CD8-positive, alpha-beta memory T cell (primary cell): ENCODE measurements around the gene TANC1. TPM values are rescaled to one million over a fixed set of nuclear protein-coding genes. Genes with fewer than 3 reads are reported as not detected.

ENCODE experiments used
- CTCF ChIA-PET: fragments of 350-600 bp; sonication (Branson Sonifier 250); formaldehyde crosslinking; loops from one replicate; lab custom pipeline; 2021; ENCODE audit warnings: antibody characterized with exemption; lab: Charles Lee
- POLR2A ChIA-PET: fragments of 350-600 bp; sonication (Branson Sonifier 250); formaldehyde crosslinking; loops from one replicate; lab custom pipeline; 2021; ENCODE audit warnings: antibody characterized with exemption; lab: Charles Lee
- DNase-seq, 5 donors: peaks; one replicate each; pipeline versions ENCODE4 v3.0.0 to v3.0.0-alpha.2; 2020 to 2022; ENCODE audit warnings: mixed read lengths in 1 of 5
- H3K27ac ChIP-seq: one replicate; pipeline ENCODE4 v1.7.0; 2013; ENCODE audit warnings: low read depth, mild to moderate bottlenecking, low read length, moderate library complexity
- H3K27me3 ChIP-seq: 2 replicates; pipeline ENCODE4 v1.7.0; 2013; ENCODE audit warnings: low read length, mild to moderate bottlenecking; ENCODE audit not compliant: insufficient read depth, poor library complexity, severe bottlenecking
- H3K36me3 ChIP-seq: 2 replicates; pipeline ENCODE4 v1.7.0; 2013; ENCODE audit warnings: mild to moderate bottlenecking, low read length, moderate library complexity; ENCODE audit not compliant: insufficient read depth
- H3K4me1 ChIP-seq: 2 replicates; pipeline ENCODE4 v1.7.0; 2013; ENCODE audit warnings: mild to moderate bottlenecking, low read length, moderate library complexity; ENCODE audit not compliant: insufficient read depth
- H3K4me3 ChIP-seq: 2 replicates; pipeline ENCODE4 v1.7.0; 2013; ENCODE audit warnings: mild to moderate bottlenecking, low read length
- H3K9me3 ChIP-seq: 2 replicates; pipeline ENCODE4 v1.7.0; 2013; ENCODE audit warnings: mild to moderate bottlenecking, low read length
- H3K27ac Mint-ChIP-seq, 8 donors: one replicate each; pipeline ENCODE4 v1.8.0; 2020 to 2021; ENCODE audit warnings: mixed read lengths in 8 of 8, mild to moderate bottlenecking in 6 of 8, inconsistent platforms in 3 of 8, moderate library complexity in 3 of 8
- H3K27me3 Mint-ChIP-seq, 2 donors: one replicate each; pipeline ENCODE4 v1.8.0; 2020 to 2021; ENCODE audit warnings: mixed read lengths in 2 of 2, mild to moderate bottlenecking in 1 of 2, moderate library complexity in 1 of 2
- H3K36me3 Mint-ChIP-seq, 3 donors: one replicate each; pipeline ENCODE4 v1.8.0; 2020 to 2021; ENCODE audit warnings: mixed read lengths in 3 of 3, inconsistent platforms in 1 of 3, mild to moderate bottlenecking in 1 of 3
- H3K4me1 Mint-ChIP-seq, 3 donors: one replicate each; pipeline ENCODE4 v1.8.0; 2020 to 2021; ENCODE audit warnings: mixed read lengths in 3 of 3, inconsistent platforms in 1 of 3, mild to moderate bottlenecking in 1 of 3
- H3K4me3 Mint-ChIP-seq, 7 donors: one replicate each; pipeline ENCODE4 v1.8.0; 2020 to 2021; ENCODE audit warnings: mixed read lengths in 7 of 7, mild to moderate bottlenecking in 6 of 7, moderate library complexity in 4 of 7, inconsistent platforms in 2 of 7
- H3K9me3 Mint-ChIP-seq, 5 donors: one replicate each; pipeline ENCODE4 v1.8.0; 2020 to 2022; ENCODE audit warnings: mixed read lengths in 5 of 5, mild to moderate bottlenecking in 3 of 5, moderate library complexity in 2 of 5, inconsistent platforms in 1 of 5
- polyA plus RNA-seq: library from polyadenylated mRNA; unstranded; fragments of 300-500 nt; fragmentation: Illumina TruSeq; gene quantifications from one replicate; pipeline ENCODE4 v1.2.3, GENCODE V29; 2021
- total RNA-seq, 2 experiments: library from RNA; stranded (reverse); gene quantifications; one replicate each; pipeline ENCODE4 v1.2.3, GENCODE V29; 2021

TANC1 gene
- total and polyA plus RNA-seq, 3 experiments from 2014 or later = 0.11 to 0.64 (median 0.13) TPM

DNA sequence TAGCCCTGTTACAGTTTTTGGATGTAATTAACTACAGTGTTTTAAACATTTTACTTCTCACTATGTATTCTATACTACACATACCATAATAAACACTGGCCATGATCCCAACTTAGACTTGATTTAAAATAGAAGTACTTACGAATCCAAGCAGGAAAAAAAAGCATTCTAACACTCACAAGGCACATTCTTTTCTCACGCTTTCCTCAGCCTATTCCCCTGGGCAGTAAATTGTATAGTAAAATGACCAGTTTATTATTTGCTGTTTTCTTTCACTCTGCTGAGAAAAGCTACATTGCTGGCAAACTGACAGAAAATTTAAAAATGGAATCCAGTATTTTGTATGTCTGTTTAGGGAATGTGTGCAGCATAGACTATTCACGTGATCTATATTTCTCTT, 2.8 kb upstream of the TANC1 start:
- peaks cover 27 to 50% of the 10 kb centered on the region in 2 donors for H3K27me3 Mint-ChIP-seq
- CTCF ChIA-PET = no interaction called here

DNA sequence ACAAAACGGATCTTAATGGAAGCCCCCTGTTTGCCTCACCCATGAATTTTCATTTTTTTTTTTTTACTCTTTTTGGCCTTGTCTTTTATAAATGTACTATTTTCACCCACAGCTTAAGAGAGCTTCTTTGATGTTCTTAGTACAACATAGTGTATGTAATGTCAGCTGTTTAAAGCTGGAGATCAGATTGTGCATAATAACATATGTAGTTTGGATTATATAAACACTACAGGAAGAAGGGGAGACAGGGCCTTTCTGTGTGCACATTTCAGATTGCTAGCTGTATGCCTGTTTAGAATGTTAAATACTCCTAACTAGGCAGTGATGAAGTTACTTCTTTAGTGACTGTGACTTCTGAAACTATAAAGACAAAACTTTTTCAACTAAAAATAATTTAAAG, 2.1 kb upstream of the TANC1 start:
- Histone ChIP-seq H3K9me3 (no peaks in the 10 kb centered on the region), H3K27me3 (no peaks in the 10 kb centered on the region), H3K27ac (no peak overlapping the region), H3K4me1 (peaks cover 7% of the 10 kb centered on the region), H3K36me3 (no peaks in the 10 kb centered on the region), H3K4me3 (no peak overlapping the region)
- H3K36me3 Mint-ChIP-seq = no peaks in the 10 kb centered on the region
- no peaks in the 10 kb centered on the region for H3K9me3 Mint-ChIP-seq
- no peak for DNase-seq
- no peak overlapping the region for H3K27ac Mint-ChIP-seq
- H3K27me3 Mint-ChIP-seq = peaks cover 27 to 54% of the 10 kb centered on the region in 2 donors
- peak overlapping the region in 1 of 7 donors; percentile 6 for H3K4me3 Mint-ChIP-seq
- CTCF ChIA-PET = no interaction called here
- POLR2A ChIA-PET = no interaction called here
- H3K4me1 Mint-ChIP-seq = peaks cover 14 to 19% (median 16%) of the 10 kb centered on the region in 3 donors

More for the DNA sequence above, 2.8 kb upstream of the TANC1 start:
- Histone ChIP-seq H3K4me1 (peaks cover 7% of the 10 kb centered on the region), H3K9me3 (no peaks in the 10 kb centered on the region), H3K4me3 (no peak overlapping the region), H3K27ac (no peak overlapping the region), H3K36me3 (no peaks in the 10 kb centered on the region), H3K27me3 (no peaks in the 10 kb centered on the region)
- Mint-ChIP-seq H3K4me1 (peaks cover 14 to 19% (median 16%) of the 10 kb centered on the region in 3 donors), H3K36me3 (no peaks in the 10 kb centered on the region), H3K9me3 (no peaks in the 10 kb centered on the region), H3K4me3 (no peak overlapping the region), H3K27ac (no peak overlapping the region)
- POLR2A ChIA-PET = no interaction called here
- DNase-seq = no peak

DNA sequence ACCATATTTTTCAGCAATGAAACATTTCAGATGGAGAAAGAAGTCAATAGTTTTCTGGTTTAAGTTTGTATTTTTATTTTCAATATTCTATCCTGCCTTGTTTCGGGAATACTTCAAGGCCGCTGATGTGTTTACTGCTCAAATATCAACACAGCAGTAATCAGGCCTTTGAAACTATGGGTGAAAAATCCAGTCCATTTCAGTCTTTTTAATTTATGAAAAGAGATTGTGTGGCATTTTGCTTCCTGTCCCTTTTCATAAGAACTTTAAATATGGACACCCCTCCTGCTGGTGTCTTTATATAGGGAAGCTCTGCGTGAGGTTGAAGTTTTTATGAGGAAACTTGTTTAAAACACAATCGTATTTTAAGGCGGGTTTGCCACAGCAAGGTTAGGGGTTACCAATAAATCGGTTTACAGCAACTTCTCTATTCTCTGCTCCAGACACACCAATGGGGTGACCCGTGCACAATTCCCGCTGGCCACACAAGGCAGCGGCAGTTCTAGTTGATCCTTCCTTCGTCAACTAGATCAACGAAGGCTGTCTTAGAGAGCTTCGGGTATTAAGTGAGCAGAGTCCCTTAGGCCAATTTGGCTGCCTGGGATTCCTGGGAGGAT, 1.2 kb upstream of the TANC1 start:
- Mint-ChIP-seq H3K27ac (no peak overlapping the region), H3K4me3 (peak overlapping the region in 3 of 7 donors; percentile 32 to 60 (median 41)), H3K27me3 (peaks cover 24 to 57% of the 10 kb centered on the region in 2 donors), H3K36me3 (no peaks in the 10 kb centered on the region), H3K9me3 (no peaks in the 10 kb centered on the region), H3K4me1 (peaks cover 14 to 19% (median 16%) of the 10 kb centered on the region in 3 donors)
- CTCF ChIA-PET = no interaction called here
- POLR2A ChIA-PET = no interaction called here
- no peak overlapping the region for H3K27ac ChIP-seq
- H3K27me3 ChIP-seq = no peaks in the 10 kb centered on the region
- H3K9me3 ChIP-seq = no peaks in the 10 kb centered on the region
- H3K4me3 ChIP-seq = no peak overlapping the region
- H3K36me3 ChIP-seq = no peaks in the 10 kb centered on the region
- peaks cover 7% of the 10 kb centered on the region for H3K4me1 ChIP-seq
- DNase-seq = no peak

DNA sequence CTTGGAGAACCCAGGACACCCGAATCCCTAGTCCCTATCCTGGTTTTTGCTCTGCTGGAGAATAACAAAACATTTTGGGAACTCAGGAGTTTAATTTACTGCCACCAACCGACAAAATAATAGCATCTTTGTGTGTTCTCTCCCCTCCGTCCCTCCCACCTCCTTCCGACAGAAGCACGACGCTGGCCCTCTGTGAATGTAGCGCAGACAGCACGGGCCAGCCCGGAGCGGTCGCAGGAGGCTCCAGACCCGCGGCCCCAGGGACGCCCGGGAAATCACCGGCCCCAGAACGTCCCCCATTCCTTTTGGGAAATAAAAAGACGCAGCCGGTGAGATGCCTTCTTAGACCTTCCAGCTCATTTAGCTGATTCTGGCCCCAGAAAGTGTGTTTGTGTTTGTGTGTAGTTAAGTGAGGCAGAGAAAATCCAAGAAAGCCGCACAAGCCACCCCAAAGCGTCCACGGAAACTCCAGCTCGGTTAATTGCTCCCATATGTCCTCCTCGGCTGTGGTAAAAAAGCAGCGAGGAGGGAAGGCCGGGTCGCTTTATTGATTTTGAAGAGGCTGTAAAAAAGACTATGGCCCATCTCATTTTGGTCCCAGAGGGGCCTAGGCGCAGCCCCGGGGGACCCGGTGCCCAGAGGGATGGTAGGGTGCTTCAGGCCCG, 577 bp upstream of the TANC1 start:
- no peaks in the 10 kb centered on the region for H3K36me3 Mint-ChIP-seq
- Histone ChIP-seq H3K9me3 (no peaks in the 10 kb centered on the region), H3K4me1 (peaks cover 7% of the 10 kb centered on the region), H3K36me3 (no peaks in the 10 kb centered on the region), H3K27me3 (no peaks in the 10 kb centered on the region), H3K27ac (no peak overlapping the region), H3K4me3 (no peak overlapping the region)
- peaks cover 14 to 19% (median 16%) of the 10 kb centered on the region in 3 donors for H3K4me1 Mint-ChIP-seq
- H3K27me3 Mint-ChIP-seq = peaks cover 20 to 62% of the 10 kb centered on the region in 2 donors
- ChIA-PET CTCF (no interaction called here), POLR2A (no interaction called here)
- H3K9me3 Mint-ChIP-seq = no peaks in the 10 kb centered on the region
- H3K4me3 Mint-ChIP-seq = peak overlapping the region; percentile 11 to 60 (median 41)
- DNase-seq = no peak
- no peak overlapping the region for H3K27ac Mint-ChIP-seq

DNA sequence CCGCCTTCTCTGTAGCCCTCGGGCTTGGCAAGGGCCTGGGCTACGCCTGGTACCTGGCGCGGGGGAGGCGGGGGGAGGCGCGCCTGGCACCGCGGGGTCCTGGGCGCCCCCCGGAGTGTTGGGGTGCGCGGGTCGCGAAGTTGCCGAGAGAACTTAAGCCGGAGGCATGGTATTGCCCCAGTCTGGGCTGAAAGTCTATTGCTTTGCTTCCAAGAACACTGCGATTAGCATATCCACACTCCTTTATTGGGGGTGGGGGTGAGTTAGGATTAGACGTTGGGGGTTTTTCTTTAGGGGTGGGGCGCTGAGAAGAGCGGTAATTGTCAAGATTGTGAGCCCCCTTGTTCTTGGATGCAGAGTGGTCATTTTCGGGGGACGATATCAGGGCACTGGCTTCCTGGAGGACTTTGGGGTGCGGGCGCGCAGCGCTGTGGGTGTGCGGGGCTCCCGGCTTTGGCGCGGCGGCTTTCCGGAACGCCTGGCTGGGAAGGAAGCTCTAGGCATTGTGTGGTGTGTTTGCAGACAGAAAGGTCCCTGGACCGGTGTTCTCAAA, 798 bp downstream of the TANC1 start:
- no peaks in the 10 kb centered on the region for H3K27me3 ChIP-seq
- Mint-ChIP-seq H3K4me3 (peak overlapping the region; percentile 67 to 90 (median 83)), H3K9me3 (no peaks in the 10 kb centered on the region), H3K27me3 (peaks cover 22 to 73% of the 10 kb centered on the region in 2 donors), H3K36me3 (no peaks in the 10 kb centered on the region), H3K27ac (peak overlapping the region in 1 of 8 donors; percentile 60), H3K4me1 (peaks cover 14 to 19% (median 16%) of the 10 kb centered on the region in 3 donors)
- H3K9me3 ChIP-seq = no peaks in the 10 kb centered on the region
- H3K27ac ChIP-seq = no peak overlapping the region
- peaks cover 7% of the 10 kb centered on the region for H3K4me1 ChIP-seq
- peak overlapping the region; percentile 37 for H3K4me3 ChIP-seq
- POLR2A ChIA-PET = no interaction called here
- CTCF ChIA-PET = no interaction called here
- H3K36me3 ChIP-seq = no peaks in the 10 kb centered on the region
- no peak for DNase-seq

DNA sequence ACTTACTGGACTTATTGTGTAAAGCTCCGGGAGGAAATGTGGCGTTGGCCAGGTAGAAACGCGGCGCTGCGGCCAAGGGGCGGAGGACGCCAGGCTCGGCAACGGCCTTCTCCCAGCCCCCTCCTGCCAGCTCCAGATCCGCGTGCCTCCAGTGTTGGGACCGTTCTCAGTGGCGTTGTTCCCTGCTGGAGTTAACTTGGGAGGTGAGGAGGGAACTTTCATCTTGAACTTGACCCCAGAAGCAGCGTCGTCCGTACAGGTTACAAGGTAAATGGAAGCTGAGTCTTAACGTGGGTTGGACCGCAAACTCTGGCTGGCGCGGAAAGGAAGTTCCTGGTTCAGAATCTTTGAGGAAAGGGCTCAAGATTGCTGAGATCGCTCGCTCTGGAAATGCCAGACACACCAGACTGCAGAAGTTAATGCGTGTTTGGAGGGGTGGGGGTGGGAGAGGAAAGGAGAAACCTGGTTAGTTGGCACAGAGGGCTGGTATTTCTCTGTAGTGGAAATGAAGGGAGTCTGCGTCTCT, 1.3 kb downstream of the TANC1 start:
- DNase-seq = no peak
- no peaks in the 10 kb centered on the region for H3K9me3 ChIP-seq
- Mint-ChIP-seq H3K4me3 (peak overlapping the region; percentile 67 to 90 (median 83)), H3K9me3 (no peaks in the 10 kb centered on the region), H3K27me3 (peaks cover 22 to 73% of the 10 kb centered on the region in 2 donors), H3K27ac (peak overlapping the region in 1 of 8 donors; percentile 60), H3K36me3 (no peaks in the 10 kb centered on the region), H3K4me1 (peaks cover 14 to 19% (median 16%) of the 10 kb centered on the region in 3 donors)
- POLR2A ChIA-PET = no interaction called here
- CTCF ChIA-PET = no interaction called here
- H3K36me3 ChIP-seq = no peaks in the 10 kb centered on the region
- peaks cover 7% of the 10 kb centered on the region for H3K4me1 ChIP-seq
- peak overlapping the region; percentile 37 for H3K4me3 ChIP-seq
- no peaks in the 10 kb centered on the region for H3K27me3 ChIP-seq
- no peak overlapping the region for H3K27ac ChIP-seq

DNA sequence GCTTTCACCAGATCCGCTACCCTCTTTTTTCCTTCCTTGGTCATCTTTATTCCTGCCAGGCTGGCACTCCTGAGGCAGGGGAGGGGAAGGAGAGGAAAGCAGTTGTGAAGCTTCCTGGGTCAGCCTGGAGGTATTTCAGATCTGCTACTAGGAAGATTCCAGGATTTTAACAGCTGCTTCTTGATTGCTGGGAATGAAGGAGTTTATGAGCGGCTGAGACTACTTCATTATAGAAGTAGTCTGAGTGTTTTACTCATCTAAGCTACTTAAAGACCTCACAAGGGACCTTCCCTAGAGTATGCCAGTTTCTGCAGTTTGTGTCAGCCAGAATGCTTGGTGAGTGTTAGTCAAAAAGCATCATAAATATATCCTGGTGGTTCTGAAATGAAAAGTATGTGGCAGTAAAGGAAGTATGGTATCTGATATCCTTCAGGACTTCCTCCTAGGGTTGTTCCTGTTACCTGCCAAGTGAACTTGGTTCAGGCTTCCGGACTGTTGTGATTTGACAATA, 1.9 kb downstream of the TANC1 start:
- CTCF ChIA-PET = no interaction called here
- POLR2A ChIA-PET = no interaction called here
- no peaks in the 10 kb centered on the region for H3K9me3 Mint-ChIP-seq
- Histone ChIP-seq H3K4me1 (peaks cover 7% of the 10 kb centered on the region), H3K27me3 (no peaks in the 10 kb centered on the region), H3K27ac (no peak overlapping the region), H3K9me3 (no peaks in the 10 kb centered on the region), H3K36me3 (no peaks in the 10 kb centered on the region), H3K4me3 (peak overlapping the region; percentile 37)
- peaks cover 14 to 19% (median 16%) of the 10 kb centered on the region in 3 donors for H3K4me1 Mint-ChIP-seq
- H3K36me3 Mint-ChIP-seq = no peaks in the 10 kb centered on the region
- H3K27me3 Mint-ChIP-seq = peaks cover 22 to 76% of the 10 kb centered on the region in 2 donors
- no peak overlapping the region for H3K27ac Mint-ChIP-seq
- no peak for DNase-seq
- H3K4me3 Mint-ChIP-seq = peak overlapping the region in 6 of 7 donors; percentile 71 to 90 (median 85)
